ENCODE measurements around the gene TOMM40.
A peak's percentile ranks its signal among the peaks of the same experiment; 100 is the strongest.

TOMM40 gene

GRCh38 chr19:44931541-44931940 is 40.5 kb downstream of the TOMM40 start:
- DNase-seq, result no peak

- DNase-seq, result peak in 1 of 2 experiments; percentile 4
These were observed 48.6 kb downstream of the TOMM40 start for GRCh38 chr19:44939668-44940067.

GRCh38 chr19:44942067-44942571 is 51.1 kb downstream of the TOMM40 start, which contains the start of gene APOC4:
Gene APOC4, plus strand, starts transcription at chr19:44942237. Its CDS starts 41 bp downstream, at chr19:44942278.
- DNase-seq, result no peak

GRCh38 chr19:44943801-44944249 is 52.8 kb downstream of the TOMM40 start:
- DNase-seq, result peak; percentile 81 to 85

GRCh38 chr19:44947041-44947581 is 56.1 kb downstream of the TOMM40 start:
- DNase-seq, result no peak

GRCh38 chr19:44948237-44948636 is 57.2 kb downstream of the TOMM40 start:
- no peak for DNase-seq

- DNase-seq, result no peak
These were observed 57.8 kb downstream of the TOMM40 start for GRCh38 chr19:44948763-44949374.

GRCh38 chr19:44949550-44949949 is 58.5 kb downstream of the TOMM40 start:
- DNase-seq, result no peak

GRCh38 chr19:44951179-44952159 is 60.4 kb downstream of the TOMM40 start:
- peak; percentile 58 to 70 for DNase-seq
